Colon (tissue), 2 donors: ENCODE results near the gene ATP13A4.

Experiments
- FAIRE-seq: peaks from 2 replicates; lab custom pipeline; 2012; peaks lifted over from hg19 to GRCh38; lab: Jason Lieb, UNC
- donor health status: control.
- donor health status: control.

ATP13A4 gene, protein sequence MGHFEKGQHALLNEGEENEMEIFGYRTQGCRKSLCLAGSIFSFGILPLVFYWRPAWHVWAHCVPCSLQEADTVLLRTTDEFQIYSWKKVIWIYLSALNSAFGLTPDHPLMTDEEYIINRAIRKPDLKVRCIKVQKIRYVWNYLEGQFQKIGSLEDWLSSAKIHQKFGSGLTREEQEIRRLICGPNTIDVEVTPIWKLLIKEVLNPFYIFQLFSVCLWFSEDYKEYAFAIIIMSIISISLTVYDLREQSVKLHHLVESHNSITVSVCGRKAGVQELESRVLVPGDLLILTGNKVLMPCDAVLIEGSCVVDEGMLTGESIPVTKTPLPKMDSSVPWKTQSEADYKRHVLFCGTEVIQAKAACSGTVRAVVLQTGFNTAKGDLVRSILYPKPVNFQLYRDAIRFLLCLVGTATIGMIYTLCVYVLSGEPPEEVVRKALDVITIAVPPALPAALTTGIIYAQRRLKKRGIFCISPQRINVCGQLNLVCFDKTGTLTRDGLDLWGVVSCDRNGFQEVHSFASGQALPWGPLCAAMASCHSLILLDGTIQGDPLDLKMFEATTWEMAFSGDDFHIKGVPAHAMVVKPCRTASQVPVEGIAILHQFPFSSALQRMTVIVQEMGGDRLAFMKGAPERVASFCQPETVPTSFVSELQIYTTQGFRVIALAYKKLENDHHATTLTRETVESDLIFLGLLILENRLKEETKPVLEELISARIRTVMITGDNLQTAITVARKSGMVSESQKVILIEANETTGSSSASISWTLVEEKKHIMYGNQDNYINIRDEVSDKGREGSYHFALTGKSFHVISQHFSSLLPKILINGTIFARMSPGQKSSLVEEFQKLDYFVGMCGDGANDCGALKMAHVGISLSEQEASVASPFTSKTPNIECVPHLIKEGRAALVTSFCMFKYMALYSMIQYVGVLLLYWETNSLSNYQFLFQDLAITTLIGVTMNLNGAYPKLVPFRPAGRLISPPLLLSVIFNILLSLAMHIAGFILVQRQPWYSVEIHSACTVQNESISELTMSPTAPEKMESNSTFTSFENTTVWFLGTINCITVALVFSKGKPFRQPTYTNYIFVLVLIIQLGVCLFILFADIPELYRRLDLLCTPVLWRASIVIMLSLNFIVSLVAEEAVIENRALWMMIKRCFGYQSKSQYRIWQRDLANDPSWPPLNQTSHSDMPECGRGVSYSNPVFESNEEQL

DNA sequence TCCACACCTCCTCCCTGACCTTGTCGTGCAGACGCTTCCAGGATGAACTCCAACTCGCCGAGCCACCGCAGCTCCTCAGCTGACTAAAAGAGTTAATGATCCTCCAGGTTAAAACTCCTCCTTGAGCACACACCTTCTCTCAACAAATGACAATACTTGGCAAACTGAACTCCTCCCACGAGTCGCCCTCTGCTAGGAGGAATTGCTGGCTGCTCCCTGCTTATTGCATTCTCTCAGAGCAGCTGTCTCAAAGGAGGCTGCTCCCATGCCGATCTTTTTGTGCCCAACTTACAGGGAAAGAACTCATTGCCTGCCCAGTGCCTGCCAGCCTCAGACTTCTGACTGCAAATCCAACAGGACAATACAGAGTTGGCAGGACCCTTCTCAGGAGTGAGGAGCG, at the start of gene ATP13A4:
ATP13A4 (minus strand) TSS at position 85 of the 400 bp plus-strand sequence. CDS start 96 bp downstream, outside the sequence.
- no peak for FAIRE-seq

DNA sequence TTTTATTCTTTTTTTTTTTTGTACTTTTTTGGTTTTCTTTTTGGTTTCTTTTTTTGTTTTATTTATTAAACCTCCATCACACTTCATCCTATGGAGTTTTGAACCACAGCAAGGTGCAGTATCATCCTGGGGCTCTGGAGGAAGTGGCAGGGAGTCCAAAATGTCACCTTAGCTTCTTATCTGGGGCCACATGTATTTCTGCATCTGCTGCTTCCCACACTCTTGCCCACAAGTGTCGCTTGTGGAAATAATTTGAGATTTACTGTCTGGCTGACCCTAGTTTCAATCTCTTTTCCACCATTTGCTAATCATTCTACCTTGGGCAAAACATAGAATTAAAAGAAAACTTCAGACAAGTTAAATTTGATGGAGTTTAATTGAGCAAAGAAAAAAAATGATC, 44.7 kb upstream of the ATP13A4 start:
- FAIRE-seq = no peak

DNA sequence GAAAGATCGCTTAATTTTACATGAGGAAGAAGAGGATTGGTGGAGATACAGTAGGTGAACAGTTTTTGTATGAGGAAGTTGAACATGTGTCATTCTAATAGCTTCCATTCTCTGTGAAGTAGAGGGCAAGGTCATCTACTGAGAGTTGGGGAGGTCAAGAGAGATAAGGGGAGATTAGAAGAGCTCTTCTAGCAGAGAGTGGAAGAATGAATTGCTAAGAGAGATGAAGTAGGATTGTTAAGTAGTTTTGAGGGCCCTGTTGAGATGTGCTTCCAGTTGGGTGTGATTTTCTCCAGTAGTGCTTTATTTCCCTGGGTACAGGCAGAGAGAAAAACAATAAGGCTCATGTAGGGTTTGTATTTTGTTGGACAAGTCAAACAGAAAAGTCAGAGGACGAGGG, 43.5 kb upstream of the ATP13A4 start:
- no peak for FAIRE-seq

DNA sequence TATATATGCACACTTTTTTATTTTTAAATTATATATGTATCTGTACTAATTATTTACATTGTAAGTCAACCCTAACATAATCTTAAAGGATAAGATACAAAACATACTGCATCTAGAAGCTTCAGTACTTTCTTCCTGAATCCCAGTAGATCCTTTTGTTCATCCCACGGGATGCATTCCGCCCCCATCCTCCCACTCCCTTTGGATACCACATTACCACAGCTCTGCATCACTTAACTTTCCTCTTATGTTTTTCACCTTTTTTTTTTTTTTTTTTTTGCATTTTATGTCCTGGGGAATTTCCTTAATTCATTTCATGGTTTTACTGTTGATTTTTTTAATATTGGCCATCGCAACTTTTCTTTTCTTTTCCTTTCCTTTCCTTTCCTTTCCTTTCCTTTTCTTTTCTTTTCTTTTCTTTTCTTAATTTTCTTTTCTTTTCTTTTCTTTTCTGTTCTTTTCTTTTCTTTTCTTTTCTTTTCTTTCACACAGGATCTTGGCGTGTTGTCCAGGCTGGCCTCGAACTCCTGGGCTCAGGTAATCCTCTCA, 41.3 kb upstream of the ATP13A4 start:
- FAIRE-seq = no peak

DNA sequence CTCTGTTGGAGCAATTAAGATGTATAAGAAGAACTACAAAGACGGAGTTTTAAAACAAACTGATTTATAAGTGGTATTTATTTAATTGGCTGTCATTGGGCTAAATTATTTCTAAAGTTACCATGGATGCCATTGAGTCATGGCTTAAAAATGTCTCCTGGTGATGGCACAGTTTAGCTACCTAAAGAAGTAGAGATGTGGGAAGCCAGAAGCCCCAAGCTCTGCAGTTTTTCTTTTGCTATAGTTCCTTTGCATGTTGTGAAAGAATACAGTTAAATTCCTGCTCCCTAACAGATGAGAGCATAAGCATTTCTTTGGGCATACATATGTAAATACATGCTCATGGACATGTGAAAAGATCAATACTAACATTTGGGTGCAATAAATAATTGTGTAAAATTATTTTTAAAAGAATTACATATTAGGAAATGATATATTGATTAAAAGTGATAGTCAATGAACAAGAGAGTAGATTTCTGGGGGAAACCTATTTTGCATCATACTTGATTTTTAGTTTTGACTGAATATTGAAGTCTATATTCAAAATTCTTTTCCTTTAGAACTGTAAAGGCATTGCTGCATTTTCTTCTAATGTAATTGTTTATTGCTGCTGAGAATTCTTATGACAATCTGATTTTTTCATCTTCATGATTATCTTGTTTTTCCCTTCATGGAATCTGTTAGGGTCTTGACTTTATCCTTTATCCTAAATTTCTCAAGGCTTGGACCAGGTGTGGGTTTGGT, 40.4 kb upstream of the ATP13A4 start:
- no peak for FAIRE-seq

DNA sequence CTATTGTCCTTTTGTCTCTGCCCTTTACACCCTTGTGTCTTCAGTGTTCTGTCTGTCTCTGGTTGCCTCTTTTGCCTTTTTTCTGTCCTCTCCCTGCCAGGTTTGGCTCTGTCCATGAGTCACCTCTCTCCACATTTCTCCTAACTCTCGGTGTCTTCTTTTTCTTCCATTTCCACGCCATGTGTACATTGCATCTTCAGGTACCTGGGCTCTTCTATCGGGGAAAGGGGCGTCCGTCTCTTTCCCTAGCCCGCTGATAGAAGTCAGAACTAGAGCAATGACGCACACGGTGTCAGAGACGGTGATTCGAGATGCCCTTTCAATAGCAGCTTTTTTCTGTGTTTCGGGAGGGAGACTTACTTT, 39.0 kb upstream of the ATP13A4 start:
- no peak for FAIRE-seq

DNA sequence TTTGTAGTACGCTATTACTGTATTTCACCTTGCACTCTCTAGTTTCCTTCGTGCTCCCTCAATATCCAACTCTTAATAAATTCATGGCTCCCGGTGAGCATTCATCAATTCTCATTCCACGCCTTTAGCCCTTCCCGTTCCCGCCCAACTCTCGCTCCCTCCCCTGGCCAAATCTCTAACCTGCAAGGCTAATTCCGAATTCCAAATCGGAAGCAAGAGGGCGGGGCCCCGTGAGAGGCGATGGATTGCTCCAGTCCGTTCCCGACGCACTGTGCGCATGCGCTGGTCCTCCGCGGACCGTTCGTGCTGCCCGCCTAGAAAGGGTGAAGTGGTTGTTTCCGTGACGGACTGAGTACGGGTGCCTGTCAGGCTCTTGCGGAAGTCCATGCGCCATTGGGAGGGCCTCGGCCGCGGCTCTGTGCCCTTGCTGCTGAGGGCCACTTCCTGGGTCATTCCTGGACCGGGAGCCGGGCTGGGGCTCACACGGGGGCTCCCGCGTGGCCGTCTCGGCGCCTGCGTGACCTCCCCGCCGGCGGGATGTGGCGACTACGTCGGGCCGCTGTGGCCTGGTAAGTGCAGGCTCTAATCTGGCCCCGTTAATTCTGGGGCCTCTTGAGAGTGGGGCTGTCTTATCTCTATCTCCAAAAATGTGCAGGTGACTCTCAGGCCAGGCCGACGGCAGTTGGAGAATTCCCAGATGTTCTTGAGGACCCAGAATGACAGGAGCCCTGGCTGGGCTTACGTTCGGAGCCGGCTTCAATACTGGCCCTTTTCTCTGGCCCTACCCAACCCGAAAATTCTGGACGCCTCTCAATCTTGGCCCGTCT, 38.4 kb upstream of the ATP13A4 start, which contains the start of gene OPA1:
OPA1 (plus strand) TSS at position 368 of the 827 bp plus-strand sequence; CDS start at position 538, 170 bp downstream.
- FAIRE-seq = no peak

DNA sequence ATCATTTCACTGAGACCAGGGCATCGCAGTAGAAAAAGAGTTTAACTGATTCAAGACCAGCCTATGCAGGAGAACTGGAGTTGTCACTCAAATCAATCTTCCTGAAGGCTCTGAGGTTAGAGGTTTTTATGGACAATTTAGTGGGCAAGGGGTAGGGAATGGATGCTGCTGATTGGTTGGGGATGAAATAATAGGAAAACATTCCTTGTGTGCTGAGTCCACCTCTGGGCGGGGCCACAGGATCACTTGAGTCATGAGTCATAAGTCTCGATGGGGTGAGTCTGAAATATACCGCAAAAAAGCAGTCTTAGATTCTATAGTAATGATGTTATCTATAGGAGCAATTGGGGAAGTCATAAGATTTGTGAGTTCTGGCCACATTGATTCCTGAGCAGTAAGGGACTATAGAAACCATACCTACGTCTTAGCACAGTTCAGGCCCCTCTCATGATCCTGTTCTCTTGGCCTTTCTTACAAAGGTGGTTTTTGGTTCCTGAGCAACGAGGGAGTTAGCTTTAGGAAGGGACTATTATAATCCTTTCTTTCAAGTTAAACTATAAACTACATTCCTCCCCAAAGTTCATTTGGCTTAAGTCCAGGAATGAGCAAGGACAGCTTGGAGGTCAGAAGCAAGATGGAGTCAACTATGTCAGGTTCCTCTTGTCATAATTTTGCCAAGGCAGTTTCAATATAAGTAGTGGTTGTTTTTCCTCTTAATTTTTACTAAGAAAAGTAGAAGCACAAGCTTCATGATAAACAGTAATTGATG, 35.6 kb upstream of the ATP13A4 start:
- no peak for FAIRE-seq

DNA sequence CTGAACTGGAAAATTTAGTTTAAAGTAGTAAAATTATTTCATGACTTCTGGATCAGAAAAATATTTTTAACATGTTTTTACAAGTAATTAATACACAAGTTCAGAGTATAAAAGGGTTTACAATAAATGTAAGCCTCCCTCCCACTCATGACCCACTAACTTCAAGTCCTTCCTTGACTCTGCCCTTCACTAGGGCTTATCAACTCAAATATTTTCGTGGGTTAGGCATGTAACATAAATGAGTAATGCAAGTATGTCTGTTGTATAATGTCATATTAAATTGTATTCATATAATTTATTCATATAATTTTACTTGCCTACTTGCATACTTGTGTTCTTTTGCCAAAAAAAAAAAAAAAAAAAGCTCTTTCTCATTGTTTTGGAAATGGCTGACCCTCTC, 34.9 kb upstream of the ATP13A4 start:
- FAIRE-seq = no peak

DNA sequence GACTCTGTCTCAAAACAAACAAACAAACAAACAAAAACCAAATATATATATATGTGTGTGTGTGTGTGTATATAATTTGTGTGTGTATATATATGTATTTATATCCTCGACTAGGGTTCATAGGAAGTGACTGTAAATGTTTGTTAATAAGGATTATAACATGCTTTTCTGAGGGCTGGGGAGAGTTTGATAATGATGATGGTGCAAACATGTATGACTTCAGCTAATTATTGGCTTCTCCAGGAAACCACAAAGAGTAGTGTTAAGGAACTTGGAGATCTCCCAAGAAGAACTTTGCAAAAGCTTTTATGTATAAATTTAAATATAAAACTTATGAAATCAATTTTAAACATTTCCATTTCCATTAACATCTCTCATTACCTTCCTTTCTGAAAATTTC, 34.4 kb upstream of the ATP13A4 start:
- FAIRE-seq = no peak

DNA sequence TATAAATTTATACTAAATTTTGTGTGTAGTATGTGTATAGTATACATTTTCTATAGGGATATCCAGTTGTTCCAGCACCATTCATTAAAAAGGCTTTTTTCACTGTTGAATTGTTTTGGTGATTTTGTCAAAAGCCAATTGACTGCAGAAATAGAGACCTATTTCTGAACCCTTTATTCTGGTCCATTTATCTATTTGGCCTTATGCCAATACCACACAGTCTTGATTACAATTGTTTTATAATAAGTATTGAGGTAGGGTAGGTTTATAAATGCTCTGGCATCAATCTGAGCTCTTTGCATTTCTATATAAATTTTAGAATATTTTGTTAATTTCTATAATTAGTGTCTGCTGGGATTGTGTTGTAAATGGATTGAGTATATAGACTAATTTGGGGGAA, 31.8 kb upstream of the ATP13A4 start:
- FAIRE-seq = no peak

DNA sequence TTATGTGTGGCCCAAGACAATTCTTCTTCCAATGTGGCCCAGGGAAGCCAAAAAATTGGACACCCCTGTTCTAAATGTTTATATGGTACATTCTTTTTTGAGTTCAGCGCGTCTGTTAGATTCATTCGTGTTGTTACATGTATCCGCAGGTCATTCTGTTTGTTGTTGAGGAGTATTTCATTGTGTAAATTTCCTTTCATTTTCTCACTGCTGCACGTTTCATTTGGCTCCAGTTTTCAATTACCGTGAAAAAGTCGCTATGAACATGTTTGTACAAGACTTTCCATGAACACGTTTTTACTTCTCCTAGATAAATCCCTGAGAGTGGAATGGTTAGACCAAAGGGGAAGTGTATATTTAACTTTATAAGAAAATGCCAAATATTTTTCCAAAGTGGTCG, 30.8 kb upstream of the ATP13A4 start:
- no peak for FAIRE-seq

DNA sequence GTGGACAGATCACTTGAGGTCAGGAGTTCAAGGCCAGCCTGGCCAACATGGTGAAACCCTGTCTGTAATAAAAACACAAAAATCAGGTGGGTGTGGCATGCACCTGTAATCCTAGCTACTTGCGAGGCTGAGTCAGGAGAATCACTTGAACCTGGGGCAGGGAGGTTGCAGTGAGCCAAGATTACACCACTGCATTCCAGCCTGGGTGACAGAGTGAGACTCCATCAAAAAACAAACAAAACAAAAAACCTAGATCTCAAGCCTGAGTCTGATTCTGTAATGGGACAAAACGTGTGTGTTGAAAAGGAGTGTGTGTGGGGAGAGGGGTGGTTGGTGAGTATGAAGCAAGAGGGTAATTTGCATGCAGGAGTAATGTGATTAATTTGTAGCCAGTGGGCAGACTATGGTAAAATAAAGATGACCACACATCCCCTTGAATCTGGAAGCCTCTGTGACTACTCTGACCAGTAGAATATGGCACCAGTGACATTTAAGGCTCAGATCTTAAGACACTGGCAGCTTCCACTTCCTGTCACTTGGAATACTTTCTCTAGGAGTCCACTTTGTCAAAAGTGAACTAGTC, 19.9 kb upstream of the ATP13A4 start:
- no peak for FAIRE-seq

DNA sequence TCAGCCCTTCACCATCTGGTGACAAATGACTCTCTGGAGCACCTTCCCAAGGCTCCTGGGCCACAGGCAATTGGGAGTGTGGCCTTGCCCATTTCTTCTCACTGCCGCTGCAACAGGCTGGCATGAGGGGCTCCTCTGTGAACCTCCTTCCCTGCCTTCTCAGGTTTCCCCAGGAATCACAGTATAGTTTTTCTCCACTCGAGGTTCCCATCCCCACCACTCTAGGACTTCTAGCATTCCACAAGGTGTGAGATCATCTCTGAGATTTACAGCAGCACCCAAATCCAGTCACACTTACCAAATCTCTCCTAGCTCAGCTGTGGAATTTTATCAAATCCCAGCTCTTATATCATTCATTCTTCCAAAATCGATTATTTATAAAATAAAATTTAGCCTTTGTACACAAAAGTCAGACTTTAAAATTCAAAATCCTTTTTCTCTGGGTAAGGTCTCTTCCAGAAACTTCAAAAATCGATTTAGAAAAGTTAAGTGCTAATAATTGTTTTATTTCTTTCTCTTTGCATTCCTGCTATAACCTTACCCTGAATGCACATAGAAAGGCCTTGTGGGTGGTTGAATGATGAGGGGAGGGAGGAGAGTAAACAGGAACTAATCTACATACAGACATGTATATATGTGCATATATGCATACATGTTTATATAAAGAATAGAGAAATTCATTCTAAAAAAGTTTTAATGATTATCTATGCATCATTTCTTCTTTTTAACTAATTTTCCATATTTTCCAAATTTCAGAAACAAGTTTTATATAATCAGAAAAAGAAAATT, 18.9 kb upstream of the ATP13A4 start:
- FAIRE-seq = no peak

DNA sequence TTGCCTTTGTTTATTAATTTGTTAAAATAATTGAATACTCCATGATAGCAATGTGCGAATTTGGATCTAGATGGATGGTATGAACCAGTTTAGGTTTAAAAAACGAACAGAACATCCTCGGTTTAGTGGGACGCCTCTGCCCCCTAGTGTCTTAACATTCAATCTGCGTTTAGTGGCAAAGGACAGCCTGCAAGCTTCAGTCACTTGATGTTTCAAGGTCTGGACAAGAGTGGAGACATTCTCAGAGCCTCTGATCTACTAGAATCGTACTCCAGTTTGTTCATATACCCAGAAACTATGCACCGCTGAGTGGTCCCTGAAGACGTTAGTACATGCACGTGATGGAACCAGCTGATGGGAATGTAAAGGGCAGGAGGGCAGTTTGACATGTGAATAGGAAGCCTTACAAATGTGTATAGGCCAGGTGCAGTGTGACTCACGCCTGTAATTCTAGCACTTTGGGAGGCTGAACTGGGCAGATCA, 17.8 kb upstream of the ATP13A4 start:
- FAIRE-seq = no peak

DNA sequence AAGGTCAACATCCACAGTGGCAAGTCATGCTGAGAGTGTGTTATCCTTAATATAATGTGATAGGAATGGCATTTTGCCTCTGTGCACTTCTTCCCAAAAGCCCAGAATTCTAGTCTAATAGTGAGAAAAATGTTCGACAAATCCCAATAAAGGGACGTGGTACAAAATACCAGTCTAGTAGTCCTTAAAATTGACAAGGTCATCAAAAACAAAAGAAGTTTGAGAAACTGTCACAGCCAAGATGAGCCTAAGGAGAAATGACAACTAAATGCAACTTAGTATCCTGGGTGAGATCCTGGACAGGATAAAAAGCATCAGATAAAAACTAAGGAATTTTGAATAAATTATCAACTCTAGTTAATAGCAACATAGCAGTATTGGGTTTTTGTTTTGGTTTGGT, 14.4 kb upstream of the ATP13A4 start:
- FAIRE-seq = no peak

DNA sequence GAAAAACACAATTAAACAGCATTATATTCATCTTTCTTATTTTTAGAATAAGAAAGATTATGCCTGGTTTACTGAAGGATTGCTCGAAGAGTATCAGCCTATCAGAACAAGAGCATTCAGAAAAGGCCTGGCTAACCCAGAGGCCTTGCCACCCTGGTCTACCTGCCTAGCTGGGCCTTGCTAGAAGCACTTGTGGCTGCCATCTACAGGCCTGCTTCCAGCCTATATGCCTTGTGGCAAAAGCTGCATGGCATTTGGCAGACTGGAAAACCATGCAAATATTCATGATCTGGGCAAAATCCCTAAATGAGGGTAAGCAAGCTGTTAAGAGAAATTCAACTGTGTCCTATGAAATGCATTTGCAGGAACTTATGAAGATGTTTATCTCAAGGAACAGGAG, 9.3 kb upstream of the ATP13A4 start:
- no peak for FAIRE-seq

DNA sequence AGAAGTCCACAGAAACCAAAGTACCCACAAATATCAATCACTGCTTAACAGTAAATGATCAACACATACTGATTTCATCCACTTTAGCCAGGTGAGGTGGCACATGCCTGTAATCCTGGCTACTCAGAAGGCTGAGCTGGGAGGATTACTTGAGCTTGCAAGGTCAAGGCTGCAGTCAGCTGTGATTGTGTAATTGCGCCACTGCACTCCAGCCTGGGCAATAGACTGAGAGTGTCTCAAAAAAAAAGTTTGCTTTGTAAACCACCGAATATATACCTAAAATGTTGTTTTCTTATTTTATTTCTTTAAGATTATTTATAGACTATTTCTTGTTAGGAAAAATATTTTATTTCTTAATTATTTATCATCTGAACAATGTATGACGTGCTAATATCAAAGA, 8.7 kb upstream of the ATP13A4 start:
- FAIRE-seq = no peak

DNA sequence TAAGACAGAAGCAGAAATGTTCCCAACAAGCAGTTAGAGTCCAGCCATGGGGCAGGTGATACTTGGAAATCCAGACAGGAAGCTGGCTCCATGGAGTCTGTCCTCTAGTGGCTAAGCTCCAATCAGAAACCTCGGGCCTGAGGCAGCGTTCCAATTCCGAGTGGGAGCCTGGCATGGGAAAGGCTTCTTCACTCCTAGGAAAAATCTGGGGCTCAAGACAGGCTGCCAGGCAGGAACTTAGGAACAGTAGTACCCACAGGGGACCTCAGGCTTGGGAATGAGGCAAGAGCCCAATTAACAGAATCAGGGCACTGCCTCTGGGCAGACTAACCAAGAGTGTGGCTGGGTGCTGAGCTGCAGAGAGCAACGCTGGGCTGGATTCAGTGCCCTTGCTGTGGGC, 6.2 kb upstream of the ATP13A4 start:
- FAIRE-seq = no peak
